Large intestine (tissue), 3 donors: Measurements from ENCODE around the gene ATG2A. TPM values are rescaled to one million over a fixed set of nuclear protein-coding genes. Genes with fewer than 3 reads are reported as not detected.

Source experiments
- DNase-seq, 2 donors: peaks; one replicate each; pipeline versions ENCODE4 v3.0.0 to v3.0.0-alpha.2; 2013
- H3K27ac ChIP-seq: one replicate; pipeline ENCODE4 v1.5.1; 2013; ENCODE audit warnings: low read length
- H3K27me3 ChIP-seq: 2 replicates; pipeline ENCODE4 v1.6.1; 2013; ENCODE audit warnings: low read length; ENCODE audit not compliant: control insufficient read depth, insufficient read depth
- H3K36me3 ChIP-seq: 2 replicates; pipeline ENCODE4 v1.6.1; 2013; ENCODE audit warnings: low read length; ENCODE audit not compliant: control insufficient read depth, insufficient read depth
- H3K4me1 ChIP-seq: one replicate; pipeline ENCODE4 v1.6.1; 2013; ENCODE audit warnings: low read length; ENCODE audit not compliant: control insufficient read depth, insufficient read depth
- H3K4me3 ChIP-seq: one replicate; pipeline ENCODE4 v1.5.1; 2013; ENCODE audit warnings: low read length
- H3K9me3 ChIP-seq: one replicate; pipeline ENCODE4 v1.6.1; 2013; ENCODE audit warnings: mild to moderate bottlenecking, low read depth, low read length, moderate library complexity; ENCODE audit not compliant: control insufficient read depth
- WGBS: methylation state at CpG from one replicate; pipeline ENCODE4 v1.1.5; 2013; ENCODE audit warnings: low lambda C conversion rate; ENCODE audit not compliant: insufficient coverage; 5-methylcytosine and 5-hydroxymethylcytosine counted together
- polyA plus RNA-seq: library from polyadenylated mRNA; unstranded; fragments of 120-200 nt; gene quantifications from one replicate; pipeline ENCODE4 v1.2.1, GENCODE V29; 2013

Gene ATG2A
- polyA plus RNA-seq, 1 donor: 18.4 TPM

DNA sequence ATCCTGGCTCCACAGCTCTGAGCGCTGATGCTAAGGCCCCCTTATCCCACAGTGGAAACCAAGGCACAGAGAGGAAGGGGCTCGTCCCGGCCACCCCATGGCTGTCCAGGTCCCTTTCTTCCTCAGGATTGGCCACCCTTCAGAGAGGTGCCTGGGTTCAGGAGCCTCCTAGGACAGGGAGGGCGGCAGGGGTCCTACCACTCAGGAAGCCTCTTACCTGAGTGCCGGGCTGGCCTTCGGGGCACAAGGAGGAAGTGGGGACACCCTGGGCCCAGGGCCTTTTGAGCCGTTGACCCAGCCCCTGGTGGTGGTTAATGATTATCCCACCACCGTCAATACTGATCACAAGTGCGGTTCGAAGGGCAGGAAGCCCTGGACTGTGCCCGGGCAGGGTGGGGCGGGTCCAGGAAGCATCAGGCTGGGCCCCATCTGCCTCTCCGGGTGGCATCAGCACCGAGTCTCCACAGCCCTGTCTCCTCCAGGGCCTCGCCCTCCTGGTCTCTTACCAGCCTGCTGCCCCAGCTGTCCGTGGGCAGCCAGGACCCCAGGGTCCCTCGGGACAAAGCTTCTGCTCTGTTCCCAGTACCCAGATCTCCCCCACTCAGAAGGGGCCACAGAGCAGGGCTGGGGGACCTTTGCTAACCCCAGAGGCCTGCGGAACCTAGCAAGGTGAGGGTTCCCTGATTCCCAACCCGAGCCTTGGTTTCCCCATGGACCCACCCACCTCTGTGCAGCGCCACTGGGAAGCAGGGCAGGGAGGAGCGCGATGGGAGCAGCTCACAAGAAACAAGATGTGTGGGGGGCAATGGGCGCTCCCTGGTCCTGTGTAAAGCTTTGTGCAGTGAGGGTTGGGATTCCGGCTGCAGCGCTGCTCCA is 23.6 kb downstream of the ATG2A start:
- Histone ChIP-seq H3K36me3 (peaks cover 55% of the 10 kb centered on the region), H3K27ac (peak overlapping the region; percentile 99)

DNA sequence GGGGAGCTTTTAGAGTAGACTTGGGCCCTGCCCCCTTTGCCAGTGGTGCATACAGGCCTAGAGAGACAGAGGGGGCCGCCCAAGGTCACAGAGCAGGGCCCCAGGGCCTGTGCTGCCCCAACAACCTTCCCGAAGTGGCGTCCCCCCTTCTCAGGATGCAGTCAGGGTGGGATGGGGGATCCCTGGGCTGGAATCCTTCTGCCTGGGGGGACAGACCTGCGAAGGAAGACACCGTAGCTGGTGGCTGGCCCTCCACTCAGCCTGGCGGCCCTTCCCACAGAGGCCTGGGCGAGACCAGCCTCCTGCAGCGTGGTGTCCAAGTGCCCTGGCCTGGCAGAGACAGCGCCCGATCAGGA is 24.2 kb downstream of the ATG2A start:
- H3K4me3 ChIP-seq: peak overlapping the region; percentile 97
- WGBS: no CpG with 5 or more reads among the region's 10 CpGs
- no peak for DNase-seq
- H3K27ac ChIP-seq: peak overlapping the region; percentile 99
- peaks cover 25% of the 10 kb centered on the region for H3K4me1 ChIP-seq
- H3K36me3 ChIP-seq: peaks cover 49% of the 10 kb centered on the region
- H3K27me3 ChIP-seq: no peaks in the 10 kb centered on the region
- H3K9me3 ChIP-seq: no peaks in the 10 kb centered on the region

More for the DNA sequence above, 23.6 kb downstream of the ATG2A start:
- WGBS: no CpG with 5 or more reads among the region's 25 CpGs
- no peaks in the 10 kb centered on the region for H3K27me3 ChIP-seq
- H3K4me3 ChIP-seq: peak overlapping the region; percentile 97
- DNase-seq: peak; percentile 98 to 99
- H3K9me3 ChIP-seq: no peaks in the 10 kb centered on the region
- peaks cover 19% of the 10 kb centered on the region for H3K4me1 ChIP-seq

DNA sequence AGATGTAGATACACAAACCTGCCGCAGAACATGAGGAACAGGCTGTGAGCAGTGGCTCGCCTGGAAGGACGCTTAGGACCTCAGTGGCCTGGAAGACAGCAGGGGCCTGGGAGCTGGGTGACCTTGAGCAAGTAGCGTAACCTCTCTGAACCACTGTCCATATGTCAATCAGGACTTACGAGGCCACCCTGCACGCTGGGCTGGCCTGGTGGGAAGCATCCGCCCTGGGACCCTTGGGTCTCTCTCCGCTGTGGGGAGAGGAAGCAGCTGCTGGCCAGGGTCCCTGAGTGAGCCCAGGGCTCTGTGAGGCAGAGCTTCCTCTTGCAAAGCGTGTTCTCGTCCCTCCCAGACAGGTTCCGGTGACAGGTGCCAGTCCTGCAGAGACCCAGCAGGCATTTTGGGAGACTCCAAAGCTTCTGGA is 24.6 kb downstream of the ATG2A start:
- Histone ChIP-seq H3K27me3 (no peaks in the 10 kb centered on the region), H3K4me1 (peaks cover 29% of the 10 kb centered on the region), H3K36me3 (peaks cover 45% of the 10 kb centered on the region), H3K9me3 (no peaks in the 10 kb centered on the region), H3K4me3 (peak overlapping the region; percentile 97), H3K27ac (peak overlapping the region; percentile 99)
- DNase-seq: peak in 1 of 2 donors; percentile 31
- no CpG with 5 or more reads among the region's 11 CpGs for WGBS

DNA sequence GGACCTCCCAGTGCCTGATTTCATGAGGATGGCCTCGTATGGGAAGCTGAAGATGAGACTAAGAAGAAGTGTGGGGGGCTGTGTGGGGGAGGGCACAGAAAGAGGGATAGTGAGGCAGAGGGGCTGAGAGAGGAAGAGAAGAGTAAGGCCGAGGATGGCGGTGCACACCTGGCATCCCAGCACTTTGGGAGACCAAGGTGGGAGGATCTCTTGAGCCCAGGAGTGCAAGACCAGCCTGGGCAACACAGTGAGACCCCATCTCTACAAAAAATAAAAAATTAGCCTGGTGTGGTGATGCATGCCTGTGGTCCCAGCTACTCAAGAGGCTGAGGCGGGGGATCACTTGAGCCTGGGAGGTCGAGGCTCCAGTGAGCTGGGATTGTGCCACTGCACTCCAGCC is 25.1 kb downstream of the ATG2A start:
- H3K9me3 ChIP-seq: no peaks in the 10 kb centered on the region
- peak overlapping the region; percentile 97 for H3K4me3 ChIP-seq
- no CpG with 5 or more reads among the region's 5 CpGs for WGBS
- H3K4me1 ChIP-seq: peaks cover 32% of the 10 kb centered on the region
- H3K27ac ChIP-seq: peak overlapping the region; percentile 99
- no peak for DNase-seq
- H3K27me3 ChIP-seq: no peaks in the 10 kb centered on the region
- H3K36me3 ChIP-seq: peaks cover 42% of the 10 kb centered on the region

DNA sequence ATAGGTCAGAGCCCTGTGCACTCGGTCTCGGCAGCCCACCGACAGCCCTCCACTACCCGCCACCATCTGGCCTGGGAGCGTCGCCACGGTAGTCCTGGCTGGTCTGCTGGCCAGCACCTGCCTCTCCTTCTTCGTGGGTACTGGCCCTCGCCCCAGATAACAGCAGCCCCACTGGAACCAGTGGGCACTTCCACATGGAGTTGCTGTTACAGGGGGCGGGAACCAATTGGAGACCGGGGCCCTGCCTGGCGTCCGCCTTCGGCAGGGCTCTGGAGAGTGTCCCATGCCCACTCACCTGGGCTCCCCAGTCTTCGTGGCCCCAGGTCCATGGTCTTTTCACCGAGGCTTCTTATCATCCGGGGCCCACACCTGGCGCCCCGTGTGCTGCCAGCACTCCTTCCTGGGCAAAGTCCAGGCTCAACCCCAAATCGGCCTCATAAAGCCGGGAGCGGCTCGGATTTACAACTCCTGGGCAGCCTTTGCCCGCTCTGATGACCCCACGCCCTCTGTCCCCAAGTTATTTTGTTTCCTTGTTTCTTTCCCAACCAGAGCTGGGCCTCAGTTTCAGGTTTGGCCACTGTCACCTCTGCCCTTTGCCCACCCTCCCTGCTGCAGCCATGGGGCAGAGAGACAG is 25.7 kb downstream of the ATG2A start:
- peaks cover 33% of the 10 kb centered on the region for H3K4me1 ChIP-seq
- WGBS: no CpG with 5 or more reads among the region's 25 CpGs
- H3K9me3 ChIP-seq: no peaks in the 10 kb centered on the region
- H3K27ac ChIP-seq: peak overlapping the region; percentile 99
- H3K36me3 ChIP-seq: peaks cover 36% of the 10 kb centered on the region
- DNase-seq: peak; percentile 93 to 96
- no peaks in the 10 kb centered on the region for H3K27me3 ChIP-seq
- H3K4me3 ChIP-seq: peak overlapping the region; percentile 97

DNA sequence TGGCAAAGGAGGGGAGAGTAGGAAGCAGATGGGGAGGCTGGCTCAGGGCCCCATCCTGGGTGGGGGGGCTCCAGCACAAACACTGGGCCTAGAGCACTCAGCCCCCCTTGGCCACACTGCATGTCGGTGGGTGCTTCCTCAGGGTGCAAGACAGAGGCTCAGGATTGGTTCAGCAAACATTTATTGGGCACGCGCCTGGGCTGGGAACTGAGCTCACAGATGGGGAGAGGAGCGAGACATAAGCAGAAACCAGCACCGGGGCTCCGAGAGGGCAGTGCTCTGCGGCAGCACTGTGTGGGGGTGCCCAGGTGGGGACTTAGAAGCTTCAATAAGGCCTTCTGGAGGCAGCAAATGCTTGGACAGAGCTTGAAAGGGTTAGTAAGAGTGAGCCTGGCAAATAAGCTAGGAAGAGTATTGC is 26.5 kb downstream of the ATG2A start:
- H3K27ac ChIP-seq: peak overlapping the region; percentile 99
- DNase-seq: peak in 1 of 2 donors; percentile 64
- no CpG with 5 or more reads among the region's 7 CpGs for WGBS

DNA sequence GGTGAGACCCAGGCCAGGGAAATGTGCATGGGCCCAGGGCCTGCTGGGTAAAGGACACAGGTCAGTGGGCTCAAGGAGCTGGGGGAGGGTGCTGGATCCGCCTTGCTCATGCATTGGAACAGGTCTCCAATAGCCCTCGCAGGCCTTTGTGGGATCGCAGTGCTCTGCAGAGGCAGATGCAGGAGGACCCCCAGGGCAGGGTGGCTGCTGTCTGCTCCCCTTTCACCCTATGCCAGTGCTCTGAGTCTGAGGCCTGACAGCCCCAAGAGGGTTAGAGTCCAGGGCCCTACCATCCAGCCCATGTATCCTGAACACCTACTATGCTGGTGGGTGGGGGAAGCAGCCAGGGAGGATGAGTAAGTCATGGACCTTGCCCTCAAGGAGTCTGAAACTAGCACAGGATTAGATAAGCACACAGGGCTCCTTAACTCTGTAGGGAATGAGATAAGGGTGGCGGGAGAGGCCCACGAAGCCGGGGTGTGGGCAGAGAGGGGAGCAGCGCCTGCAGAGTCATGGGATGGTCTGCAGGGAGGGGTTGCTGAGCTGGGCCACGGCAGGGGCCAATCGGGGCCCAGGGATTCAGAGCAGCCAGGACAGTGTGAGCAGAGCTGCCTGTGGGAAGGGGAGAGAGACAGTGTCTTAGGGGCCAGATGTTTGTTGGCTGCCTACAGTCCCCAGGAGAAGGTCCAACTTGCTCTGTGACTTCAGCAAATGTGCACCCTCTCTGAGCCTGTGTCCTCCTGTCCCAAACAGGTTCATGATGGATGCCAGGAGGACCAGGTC is 28.1 kb downstream of the ATG2A start:
- WGBS: no CpG with 5 or more reads among the region's 9 CpGs
- Histone ChIP-seq H3K4me3 (peak overlapping the region; percentile 97), H3K27me3 (no peaks in the 10 kb centered on the region), H3K36me3 (peaks cover 27% of the 10 kb centered on the region), H3K4me1 (peaks cover 39% of the 10 kb centered on the region), H3K9me3 (no peaks in the 10 kb centered on the region), H3K27ac (peak overlapping the region; percentile 99)
- peak; percentile 97 to 99 for DNase-seq

More for the DNA sequence above, 26.5 kb downstream of the ATG2A start:
- Histone ChIP-seq H3K4me1 (peaks cover 39% of the 10 kb centered on the region), H3K4me3 (peak overlapping the region; percentile 97), H3K9me3 (no peaks in the 10 kb centered on the region), H3K36me3 (peaks cover 30% of the 10 kb centered on the region), H3K27me3 (no peaks in the 10 kb centered on the region)

DNA sequence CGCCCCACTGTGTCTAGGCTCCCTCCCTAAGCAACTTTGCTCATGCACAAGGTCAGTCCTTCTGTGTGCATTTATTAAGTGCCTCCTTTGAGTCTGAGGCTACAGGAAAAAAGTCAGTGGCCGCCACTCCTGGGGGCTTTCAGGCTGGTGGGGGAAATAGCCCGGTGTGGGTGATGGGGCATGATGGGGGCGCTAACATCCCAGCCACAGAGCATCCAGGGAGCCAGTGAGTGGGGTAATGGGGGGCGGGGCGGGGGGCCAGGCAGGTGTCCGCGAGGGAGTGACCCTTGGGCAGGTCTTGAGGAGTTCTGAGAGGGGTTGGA is 28.6 kb downstream of the ATG2A start:
- WGBS: no CpG with 5 or more reads among the region's 8 CpGs
- H3K4me1 ChIP-seq: peaks cover 37% of the 10 kb centered on the region

DNA sequence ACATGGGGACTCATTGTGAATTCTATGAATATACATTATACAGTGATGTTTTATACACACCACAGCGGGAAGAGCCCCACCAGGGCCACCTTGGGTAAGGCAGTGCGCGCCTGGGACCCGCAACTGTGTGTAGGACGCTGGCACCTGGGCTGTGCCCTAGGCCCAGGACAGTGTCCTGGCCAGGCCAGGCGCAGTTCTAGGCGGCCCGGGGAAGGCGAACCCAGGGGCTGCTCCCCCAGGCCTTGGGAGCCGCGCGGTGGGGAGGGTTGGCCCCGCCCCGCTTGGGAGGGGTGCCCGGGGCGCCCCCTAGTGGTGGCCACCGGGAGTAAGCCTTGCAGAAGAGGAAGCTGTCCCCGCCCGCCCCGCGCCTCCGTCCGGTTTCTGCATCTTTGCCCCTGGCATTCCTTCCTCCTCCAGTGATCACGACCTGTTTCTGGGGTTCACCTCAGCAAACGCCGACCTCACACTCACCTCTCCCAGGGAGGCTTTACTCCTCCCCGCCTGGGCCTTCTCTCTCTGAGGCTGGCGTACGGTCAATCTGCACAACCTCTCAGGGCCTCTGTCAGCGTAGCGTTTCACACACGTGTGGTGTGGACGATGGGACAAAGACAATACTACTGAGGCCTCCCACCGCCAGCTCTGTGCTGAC is 29.1 kb downstream of the ATG2A start:
- Histone ChIP-seq H3K27ac (peak overlapping the region; percentile 99), H3K27me3 (no peaks in the 10 kb centered on the region), H3K4me1 (peaks cover 37% of the 10 kb centered on the region), H3K36me3 (peaks cover 26% of the 10 kb centered on the region), H3K9me3 (no peaks in the 10 kb centered on the region), H3K4me3 (peak overlapping the region; percentile 19)
- peak; percentile 89 to 95 for DNase-seq
- WGBS: no CpG with 5 or more reads among the region's 34 CpGs

More for the DNA sequence above, 28.6 kb downstream of the ATG2A start:
- Histone ChIP-seq H3K4me3 (peak overlapping the region; percentile 14), H3K27me3 (no peaks in the 10 kb centered on the region), H3K9me3 (no peaks in the 10 kb centered on the region), H3K36me3 (peaks cover 27% of the 10 kb centered on the region), H3K27ac (peak overlapping the region; percentile 99)
- no peak for DNase-seq
